ENCODE measurements around the gene AAK1. TPM values are rescaled to one million over a fixed set of nuclear protein-coding genes. Genes with fewer than 3 reads are reported as not detected.

The AAK1 gene
- total RNA-seq, 1 experiment from 2014 or later: 30.6 TPM

DNA sequence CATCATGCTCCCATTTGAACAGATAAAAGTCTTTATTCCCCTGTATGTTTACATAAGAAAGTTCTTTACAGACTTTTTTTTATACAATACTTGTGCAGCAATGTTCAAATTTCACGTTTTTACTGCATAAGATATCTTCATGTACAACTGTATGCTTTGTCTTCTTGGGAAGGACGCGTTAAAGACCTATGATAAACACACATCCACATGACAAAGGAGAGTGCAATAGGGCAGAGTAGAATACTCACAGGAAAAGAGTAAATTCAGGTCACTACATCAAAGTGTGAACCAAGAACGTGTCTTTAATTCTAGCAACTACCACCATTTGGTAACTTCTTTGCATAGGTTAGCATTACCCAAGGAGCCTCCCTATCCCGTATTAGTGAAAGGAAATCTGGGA is 172.6 kb downstream of the AAK1 start:
- no peaks in the 10 kb centered on the region for H3K9me3 ChIP-seq (ENCODE audit: control insufficient read depth, low read depth, low read length)
- no peak overlapping the region for H3K9ac ChIP-seq (ENCODE audit: extremely low read depth, insufficient read length, low read length)
- H3K23ac ChIP-seq (ENCODE audit: insufficient read length, low read depth, low read length): no peak overlapping the region
- no peak overlapping the region for H2AK5ac ChIP-seq (ENCODE audit: insufficient read length, low read length)
- no peaks in the 10 kb centered on the region for H4K20me1 ChIP-seq (ENCODE audit: control insufficient read depth, insufficient read depth, insufficient read length)
- no peak overlapping the region for H2AFZ ChIP-seq (ENCODE audit: low read length)
- H3K4me2 ChIP-seq (ENCODE audit: insufficient read depth, insufficient read length, low read length): no peak overlapping the region
- no peak for DNase-seq
- no peak overlapping the region for H2BK5ac ChIP-seq (ENCODE audit: insufficient read length, low read length)
- no peak overlapping the region for H3K56ac ChIP-seq (ENCODE audit: insufficient read length, low read depth, low read length)
- no peak overlapping the region for H2BK120ac ChIP-seq (ENCODE audit: low read depth, low read length, poor library complexity, severe bottlenecking)
- Mint-ChIP-seq H3K4me1 (peaks cover 18 to 22% of the 10 kb centered on the region in 2 experiments), H3K36me3 (ENCODE audit: insufficient read depth in 1 of 3, low read depth in 3 of 3) (peaks cover 0 to 6% (median 0%) of the 10 kb centered on the region in 3 experiments; a peak in 3 of 7 replicates), H3K9me3 (no peaks in the 10 kb centered on the region), H3K4me3 (no peak overlapping the region), H3K27me3 (ENCODE audit: low read depth) (no peaks in the 10 kb centered on the region), H3K27ac (no peak overlapping the region)
- H2BK15ac ChIP-seq (ENCODE audit: low read depth, low read length): no peak overlapping the region
- H3K14ac ChIP-seq (ENCODE audit: insufficient read depth, low read length): no peak overlapping the region
- H3K23me2 ChIP-seq (ENCODE audit: insufficient read length, low read depth, low read length, poor library complexity, severe bottlenecking): no peaks in the 10 kb centered on the region
- H3K4me1 ChIP-seq (ENCODE audit: insufficient read depth, low read length): no peaks in the 10 kb centered on the region
- H3T11ph ChIP-seq (ENCODE audit: low read length): no peak overlapping the region
- no CpG with 5 or more reads among the region's 5 CpGs for WGBS (ENCODE audit: extremely low coverage, insufficient read length, low lambda C conversion rate)
- H3K27me3 ChIP-seq (ENCODE audit: insufficient read depth, low read length): no peaks in the 10 kb centered on the region
- no peak overlapping the region for H2BK12ac ChIP-seq (ENCODE audit: insufficient read length, low read depth, low read length)
- no peaks in the 10 kb centered on the region for H3K79me2 ChIP-seq (ENCODE audit: insufficient read depth, low read length)
- H4K5ac ChIP-seq (ENCODE audit: insufficient read length, low read depth, low read length): no peak overlapping the region
- H3K27ac ChIP-seq (ENCODE audit: insufficient read length, low read depth, low read length): no peak overlapping the region
- no peak overlapping the region for H2BK20ac ChIP-seq (ENCODE audit: low read depth, low read length, poor library complexity, severe bottlenecking)
- H3K18ac ChIP-seq (ENCODE audit: insufficient read length, low read depth, low read length): no peak overlapping the region
- H3K4ac ChIP-seq (ENCODE audit: low read depth, low read length): no peak overlapping the region
- no peak overlapping the region for H4K8ac ChIP-seq (replicated peaks; ENCODE audit: insufficient read length, low read depth, low read length)
- H4K91ac ChIP-seq (ENCODE audit: insufficient read length, low read depth, low read length): no peak overlapping the region
- no peaks in the 10 kb centered on the region for H3K79me1 ChIP-seq (ENCODE audit: insufficient read depth, low read depth, low read length, poor library complexity, severe bottlenecking)
- TF ChIP-seq, protein P1, sequence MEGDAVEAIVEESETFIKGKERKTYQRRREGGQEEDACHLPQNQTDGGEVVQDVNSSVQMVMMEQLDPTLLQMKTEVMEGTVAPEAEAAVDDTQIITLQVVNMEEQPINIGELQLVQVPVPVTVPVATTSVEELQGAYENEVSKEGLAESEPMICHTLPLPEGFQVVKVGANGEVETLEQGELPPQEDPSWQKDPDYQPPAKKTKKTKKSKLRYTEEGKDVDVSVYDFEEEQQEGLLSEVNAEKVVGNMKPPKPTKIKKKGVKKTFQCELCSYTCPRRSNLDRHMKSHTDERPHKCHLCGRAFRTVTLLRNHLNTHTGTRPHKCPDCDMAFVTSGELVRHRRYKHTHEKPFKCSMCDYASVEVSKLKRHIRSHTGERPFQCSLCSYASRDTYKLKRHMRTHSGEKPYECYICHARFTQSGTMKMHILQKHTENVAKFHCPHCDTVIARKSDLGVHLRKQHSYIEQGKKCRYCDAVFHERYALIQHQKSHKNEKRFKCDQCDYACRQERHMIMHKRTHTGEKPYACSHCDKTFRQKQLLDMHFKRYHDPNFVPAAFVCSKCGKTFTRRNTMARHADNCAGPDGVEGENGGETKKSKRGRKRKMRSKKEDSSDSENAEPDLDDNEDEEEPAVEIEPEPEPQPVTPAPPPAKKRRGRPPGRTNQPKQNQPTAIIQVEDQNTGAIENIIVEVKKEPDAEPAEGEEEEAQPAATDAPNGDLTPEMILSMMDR (conservative IDR thresholded peaks at IDR 0.05): no peak
